Transverse colon (tissue), 4 donors: Measurements from ENCODE around the gene TIMELESS. TPM values are rescaled to one million over a fixed set of nuclear protein-coding genes. Genes with fewer than 3 reads are reported as not detected.

ENCODE experiments used
- DNase-seq: peaks from one replicate; pipeline ENCODE4 v3.0.0-alpha.2; 2019
- H3K27ac ChIP-seq, 4 donors: fragments of 200-600 bp; sonication (generic); 2 replicates each; pipeline ENCODE4 v1.5.1; 2016 to 2018; ENCODE audit warnings: inconsistent platforms in 4 of 4
- H3K27me3 ChIP-seq: fragments of 200-600 bp; sonication (generic); 2 replicates; pipeline ENCODE4 v1.5.1; 2017; ENCODE audit warnings: inconsistent platforms
- H3K36me3 ChIP-seq, 4 donors: fragments of 200-600 bp; sonication (generic); 2 replicates each; pipeline ENCODE4 v1.5.1; 2017 to 2019; ENCODE audit warnings: inconsistent platforms in 4 of 4
- H3K4me1 ChIP-seq, 4 donors: fragments of 200-600 bp; sonication (generic); 2 replicates each; pipeline ENCODE4 v1.5.1; 2017 to 2020; ENCODE audit warnings: inconsistent platforms in 4 of 4
- H3K4me3 ChIP-seq, 4 donors: fragments of 200-600 bp; sonication (generic); 1 replicate in 1 of 4; 2 replicates in 3 of 4; pipeline versions ENCODE4 v1.5.1 to v1.6.1; 2017 to 2019; ENCODE audit warnings: inconsistent platforms in 4 of 4
- H3K9me3 ChIP-seq, 2 donors: fragments of 200-600 bp; sonication (generic); 2 replicates each; pipeline ENCODE4 v1.5.1; 2017 to 2019; ENCODE audit warnings: inconsistent platforms in 2 of 2
- EP300 ChIP-seq: sonication (generic); formaldehyde crosslinking; IDR thresholded peaks from one replicate; pipeline ENCODE4 v1.6.1; 2017; ENCODE audit warnings: antibody characterized with exemption, low read depth
- POLR2A ChIP-seq: fragments of 450-650 bp; IDR thresholded peaks from one replicate; pipeline ENCODE4 v1.6.1; 2016; ENCODE audit warnings: antibody characterized with exemption, mild to moderate bottlenecking, moderate library complexity
- POLR2AphosphoS5 ChIP-seq, 3 donors: sonication (generic); formaldehyde crosslinking; IDR thresholded peaks; one replicate each; pipeline ENCODE4 v1.6.1; 2016; ENCODE audit warnings: antibody characterized with exemption in 3 of 3
- WGBS, 2 donors: methylation state at CpG; one replicate each; pipeline ENCODE4 v1.1.5; 2018; ENCODE audit warnings: low coverage in 1 of 2; 5-methylcytosine and 5-hydroxymethylcytosine counted together
- in situ Hi-C, 4 donors: fragments of 200-750 bp; cut with MboI; loops; one replicate each; pipeline versions ENCODE4 v1.15.0 to v1.15.1; 2017; ENCODE audit warnings: low sequenced_read_pairs in 3 of 4, low pct_ligation_motif_present in 1 of 4, low pct_unique_long_range_greater_than_20kb in 1 of 4
- intact Hi-C: fragments of 100-400 bp; cut with DNase I; formaldehyde crosslinking; loops from one replicate; pipeline ENCODE4 v1.15.1; 2023; ENCODE audit warnings: low total_unique reads
- total RNA-seq, 4 donors: library from RNA; depleted of rRNA; stranded (reverse); fragments of >200 nt; gene quantifications; one replicate each; pipeline ENCODE4 v1.1.0, GENCODE V29; 2016
- TF ChIP-seq, protein P1 (sequence below), 5 experiments: fragments of 200-600 bp in 3 of 5; fragments of 450-650 bp in 2 of 5; sonication (generic) in 3 of 5; IDR thresholded peaks; 1 replicate in 2 of 5; 2 replicates in 3 of 5; pipeline ENCODE4 v1.5.1; 2016 to 2017; ENCODE audit warnings: antibody characterized with exemption in 5 of 5, inconsistent platforms in 3 of 5, mild to moderate bottlenecking in 2 of 5, moderate library complexity in 1 of 5

Gene TIMELESS
- total RNA-seq, 4 donors from 2014 or later = 0.75 to 7.8 (median 3.9) TPM

DNA sequence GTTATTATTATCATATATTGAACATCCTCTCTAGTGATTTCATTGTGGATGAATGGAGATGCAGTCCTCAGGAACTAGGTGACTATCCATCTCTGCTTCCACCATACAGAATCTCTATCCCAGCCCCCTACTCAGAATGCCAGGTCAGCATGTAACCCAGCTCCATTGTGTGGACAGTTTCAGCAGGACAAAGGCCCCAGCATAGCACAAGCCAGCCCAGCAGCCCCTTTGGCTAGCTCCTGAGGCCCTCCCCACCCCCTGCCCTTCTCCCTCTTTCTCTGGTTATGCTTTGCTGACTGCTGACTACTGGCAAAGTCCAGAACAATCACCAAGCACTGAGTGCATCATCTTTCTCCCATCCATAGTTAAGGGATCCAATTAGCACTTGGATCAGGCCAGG lies 13.3 kb upstream of the TIMELESS start:
- Histone ChIP-seq H3K4me1 (peaks cover 0 to 2% (median under 1%) of the 10 kb centered on the region in 4 donors), H3K36me3 (no peaks in the 10 kb centered on the region), H3K27ac (no peak overlapping the region), H3K4me3 (no peak overlapping the region), H3K9me3 (no peaks in the 10 kb centered on the region), H3K27me3 (no peaks in the 10 kb centered on the region)
- in situ Hi-C loops = loop anchor here in 3 of 4 donors (10.0 to 25.0 kb wide), 3 partner anchors 125 to 268 kb away; partner anchors contain the start of genes CNPY2 (in 1 of the 3), IL23A (in 1 of the 3) and PAN2 (in 1 of the 3)
- intact Hi-C loops = no loop called here
- DNase-seq = no peak
- TF ChIP-seq EP300 (no peak), POLR2A (no peak), POLR2AphosphoS5 (IDR thresholded peaks at IDR 0.05) (no peak)
- TF ChIP-seq, protein P1, sequence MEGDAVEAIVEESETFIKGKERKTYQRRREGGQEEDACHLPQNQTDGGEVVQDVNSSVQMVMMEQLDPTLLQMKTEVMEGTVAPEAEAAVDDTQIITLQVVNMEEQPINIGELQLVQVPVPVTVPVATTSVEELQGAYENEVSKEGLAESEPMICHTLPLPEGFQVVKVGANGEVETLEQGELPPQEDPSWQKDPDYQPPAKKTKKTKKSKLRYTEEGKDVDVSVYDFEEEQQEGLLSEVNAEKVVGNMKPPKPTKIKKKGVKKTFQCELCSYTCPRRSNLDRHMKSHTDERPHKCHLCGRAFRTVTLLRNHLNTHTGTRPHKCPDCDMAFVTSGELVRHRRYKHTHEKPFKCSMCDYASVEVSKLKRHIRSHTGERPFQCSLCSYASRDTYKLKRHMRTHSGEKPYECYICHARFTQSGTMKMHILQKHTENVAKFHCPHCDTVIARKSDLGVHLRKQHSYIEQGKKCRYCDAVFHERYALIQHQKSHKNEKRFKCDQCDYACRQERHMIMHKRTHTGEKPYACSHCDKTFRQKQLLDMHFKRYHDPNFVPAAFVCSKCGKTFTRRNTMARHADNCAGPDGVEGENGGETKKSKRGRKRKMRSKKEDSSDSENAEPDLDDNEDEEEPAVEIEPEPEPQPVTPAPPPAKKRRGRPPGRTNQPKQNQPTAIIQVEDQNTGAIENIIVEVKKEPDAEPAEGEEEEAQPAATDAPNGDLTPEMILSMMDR (IDR thresholded peaks at IDR 0.05) = no peak

DNA sequence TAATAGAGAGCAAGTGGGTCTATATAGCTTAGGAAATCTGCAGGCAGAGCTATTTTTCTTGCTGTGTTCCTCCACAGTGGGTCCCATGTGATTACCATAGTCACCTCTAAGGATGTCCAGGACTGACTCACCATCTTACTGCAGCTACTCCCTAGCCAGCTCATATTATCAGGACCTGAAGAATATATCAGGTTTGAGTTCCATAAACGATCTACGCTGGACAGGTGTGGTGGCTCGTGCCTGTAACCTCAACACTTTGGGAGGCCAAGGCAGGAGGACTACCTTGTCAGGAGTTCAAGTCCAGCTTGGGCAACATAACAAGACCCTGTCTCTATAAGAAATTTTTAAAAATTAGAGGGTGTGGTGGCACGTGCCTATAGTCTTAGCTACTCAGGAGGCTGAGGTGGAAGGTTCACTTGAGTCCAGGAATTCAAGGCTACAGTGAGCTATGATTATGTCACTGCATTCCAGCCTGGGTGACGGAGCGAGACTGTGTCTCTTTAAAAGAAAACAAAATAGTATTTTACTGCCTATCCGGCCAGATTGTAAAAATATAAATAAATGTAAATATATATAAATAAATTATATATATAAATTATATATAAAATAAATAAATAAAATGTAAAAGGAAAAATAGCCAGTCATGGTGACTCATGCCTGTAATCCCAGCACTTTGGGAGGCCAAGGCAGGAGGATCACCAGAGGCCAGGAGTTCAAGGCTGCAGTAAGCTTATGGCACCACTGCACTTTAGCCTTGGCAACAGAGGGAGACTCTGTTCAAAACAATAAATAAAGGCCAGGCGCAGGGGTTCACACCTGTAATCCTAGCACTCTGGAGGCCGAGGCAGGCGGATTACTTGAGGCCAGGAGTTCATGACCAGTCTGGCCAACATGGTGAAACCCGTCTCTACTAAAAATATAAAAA lies 12.3 kb upstream of the TIMELESS start:
- in situ Hi-C loops = loop anchor here in 3 of 4 donors (10.0 to 25.0 kb wide), 3 partner anchors 124 to 267 kb away; partner anchors contain the start of genes CNPY2 (in 1 of the 3), IL23A (in 1 of the 3) and PAN2 (in 1 of the 3)

DNA sequence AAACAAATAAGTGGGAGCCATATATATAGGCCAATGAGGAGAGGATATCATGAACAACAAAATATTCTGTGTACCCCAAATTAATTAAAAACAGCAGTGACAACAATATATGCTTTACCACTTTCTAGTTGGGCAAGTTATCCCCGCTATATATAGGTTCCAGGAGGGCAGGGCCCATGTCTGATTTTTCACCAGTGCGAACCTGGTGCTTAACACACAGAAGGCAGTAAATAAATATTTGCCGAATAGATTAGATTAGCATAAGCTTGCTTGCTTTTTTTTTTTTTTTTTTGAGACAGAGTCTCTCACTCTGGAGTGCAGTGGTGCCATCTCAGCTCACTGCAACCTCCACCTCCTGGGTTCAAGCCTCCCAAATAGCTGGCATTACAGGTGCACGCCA lies 8.6 kb upstream of the TIMELESS start:
- intact Hi-C loops (no loop called here), in situ Hi-C loops (loop anchor here in 1 of 4 donors (25.0 kb wide), 1 partner anchor 121 kb away; the partner anchor contains the start of genes IL23A and PAN2)
- no peaks in the 10 kb centered on the region for H3K9me3 ChIP-seq
- 83 to 88% methylated on average over 2 to 4 of the region's 4 CpGs for WGBS, 2 donors
- H3K27me3 ChIP-seq = no peaks in the 10 kb centered on the region
- no peak overlapping the region for H3K27ac ChIP-seq
- DNase-seq = no peak
- H3K4me3 ChIP-seq = no peak overlapping the region
- H3K4me1 ChIP-seq = no peaks in the 10 kb centered on the region
- TF ChIP-seq, protein P1 (IDR thresholded peaks at IDR 0.05) = no peak
- no peak for TF ChIP-seq EP300
- no peak for TF ChIP-seq POLR2AphosphoS5 (IDR thresholded peaks at IDR 0.05)
- TF ChIP-seq POLR2A = no peak
- H3K36me3 ChIP-seq = no peaks in the 10 kb centered on the region

More for the DNA sequence above, 12.3 kb upstream of the TIMELESS start:
- TF ChIP-seq EP300 (no peak), POLR2A (no peak), POLR2AphosphoS5 (IDR thresholded peaks at IDR 0.05) (no peak)
- TF ChIP-seq, protein P1 (IDR thresholded peaks at IDR 0.05) = no peak
- Histone ChIP-seq H3K36me3 (no peaks in the 10 kb centered on the region), H3K9me3 (no peaks in the 10 kb centered on the region), H3K27ac (no peak overlapping the region), H3K4me3 (no peak overlapping the region), H3K27me3 (no peaks in the 10 kb centered on the region), H3K4me1 (no peaks in the 10 kb centered on the region)
- intact Hi-C loops = no loop called here
- DNase-seq = no peak
- WGBS, 2 donors = 75 to 84% methylated on average over 4 to 11 of the region's 11 CpGs

DNA sequence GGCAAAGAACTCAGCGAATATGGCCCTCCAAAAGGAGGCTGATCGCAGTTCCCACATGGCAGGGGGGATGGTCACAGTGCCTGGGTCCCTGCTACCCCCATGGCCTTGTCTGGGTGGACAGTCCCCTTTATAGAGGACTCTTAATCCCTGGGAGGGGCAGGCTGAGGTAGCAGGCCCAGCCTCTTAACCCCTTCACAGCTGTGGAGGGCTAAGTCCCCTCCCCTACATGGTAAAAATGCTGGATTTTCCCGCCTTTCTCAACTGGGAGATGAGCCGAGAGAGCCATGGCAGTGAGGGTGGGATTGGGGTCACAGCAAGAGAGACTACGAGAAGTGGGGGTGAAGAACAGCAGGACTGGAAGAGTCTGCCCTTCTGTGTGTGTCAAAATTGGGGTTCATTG lies 5.3 kb upstream of the TIMELESS start, which contains the start of gene MIP:
TSS of gene MIP (minus strand) at position 101 of the 400 bp plus-strand sequence. CDS start at position 57, 44 bp downstream.
- TF ChIP-seq POLR2A (no peak), POLR2AphosphoS5 (IDR thresholded peaks at IDR 0.05) (no peak), EP300 (no peak)
- TF ChIP-seq, protein P1 (IDR thresholded peaks at IDR 0.05) = no peak
- WGBS, 2 donors = 85 to 93% methylated on average over 2 to 5 of the region's 5 CpGs
- Histone ChIP-seq H3K4me1 (peaks cover 2 to 5% (median 3%) of the 10 kb centered on the region in 4 donors), H3K9me3 (no peaks in the 10 kb centered on the region), H3K36me3 (no peaks in the 10 kb centered on the region), H3K4me3 (no peak within 1 kb of the TSS), H3K27me3 (no peaks in the 10 kb centered on the region), H3K27ac (no peak within 1 kb of the TSS)
- in situ Hi-C loops (loop anchor here in 1 of 4 donors (25.0 kb wide), 1 partner anchor 117 kb away; the partner anchor contains the start of genes IL23A and PAN2), intact Hi-C loops (no loop called here)
- DNase-seq = no peak
